ENCODE data around the gene MPV17. TPM values are rescaled to one million over a fixed set of nuclear protein-coding genes. Genes with fewer than 3 reads are reported as not detected.

Gene MPV17
- total and polyA plus RNA-seq, 2 of the 13 experiments (the other 11 are each of a cell fraction or from before 2014, with no cell fraction given), result 48.9 to 129 TPM

DNA sequence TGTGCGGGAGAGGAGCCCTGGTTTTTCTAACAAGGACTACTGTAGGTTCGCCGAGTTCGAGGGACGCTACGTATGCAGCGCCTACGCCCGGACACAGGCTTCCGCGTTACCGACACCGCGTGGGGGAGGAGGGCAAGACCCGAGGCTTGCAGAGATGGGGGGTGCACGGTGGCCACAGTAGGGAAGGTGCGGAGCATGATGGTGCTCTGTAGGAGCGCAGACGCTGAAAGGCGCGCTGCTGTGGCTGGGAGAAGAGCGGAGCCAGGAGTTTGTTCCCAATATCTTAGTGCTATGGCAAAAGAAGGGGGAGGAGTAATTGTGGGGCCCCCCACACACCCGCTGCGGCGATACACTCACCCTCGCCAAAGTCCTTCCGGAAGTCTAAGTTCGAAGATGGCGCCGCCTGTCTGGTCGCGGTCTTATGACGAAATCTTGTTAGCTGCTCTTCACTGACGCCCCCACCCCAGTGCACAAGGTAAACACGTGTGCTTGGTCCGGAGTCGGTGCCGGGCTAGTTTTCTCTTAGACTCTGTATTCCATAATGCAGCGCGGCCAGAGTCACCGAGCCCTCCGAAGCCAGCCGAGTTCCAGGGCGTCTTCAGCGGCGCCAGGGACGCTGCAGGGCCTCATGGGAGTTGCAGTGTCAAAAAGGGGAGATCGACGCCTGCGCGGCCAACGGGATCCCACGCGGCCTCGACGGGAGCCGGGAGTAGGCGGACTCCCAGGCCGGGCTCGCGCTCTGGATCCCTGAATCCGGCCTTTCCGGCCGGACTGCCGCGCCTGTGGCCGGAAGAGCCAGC is 33.7 kb upstream of the MPV17 start, which contains the start of gene GTF3C2 (continued):
- peak; percentile 85; the same call in 1 of the 2 replicates for TF ChIP-seq ZNF280D (CRISPR knock-in tag; IDR thresholded peaks at IDR 0.05)
- TF ChIP-seq ZC3H13 (CRISPR knock-in tag; IDR thresholded peaks at IDR 0.05), result peak; percentile 47
- TF ChIP-seq BRD4 (CRISPR knock-in tag; IDR thresholded peaks at IDR 0.05), result peak; percentile 95
- peak; percentile 51 for TF ChIP-seq SKIL (CRISPR knock-in tag; IDR thresholded peaks at IDR 0.05; ENCODE audit: borderline replicate concordance)
- TF ChIP-seq ZNF780A (CRISPR knock-in tag; IDR thresholded peaks at IDR 0.05), result peak; percentile 58; the same call in 1 of the 2 replicates
- peak; percentile 69 for TF ChIP-seq SKI (IDR thresholded peaks at IDR 0.05; ENCODE audit: partially characterized antibody)
- TF ChIP-seq, protein P1, sequence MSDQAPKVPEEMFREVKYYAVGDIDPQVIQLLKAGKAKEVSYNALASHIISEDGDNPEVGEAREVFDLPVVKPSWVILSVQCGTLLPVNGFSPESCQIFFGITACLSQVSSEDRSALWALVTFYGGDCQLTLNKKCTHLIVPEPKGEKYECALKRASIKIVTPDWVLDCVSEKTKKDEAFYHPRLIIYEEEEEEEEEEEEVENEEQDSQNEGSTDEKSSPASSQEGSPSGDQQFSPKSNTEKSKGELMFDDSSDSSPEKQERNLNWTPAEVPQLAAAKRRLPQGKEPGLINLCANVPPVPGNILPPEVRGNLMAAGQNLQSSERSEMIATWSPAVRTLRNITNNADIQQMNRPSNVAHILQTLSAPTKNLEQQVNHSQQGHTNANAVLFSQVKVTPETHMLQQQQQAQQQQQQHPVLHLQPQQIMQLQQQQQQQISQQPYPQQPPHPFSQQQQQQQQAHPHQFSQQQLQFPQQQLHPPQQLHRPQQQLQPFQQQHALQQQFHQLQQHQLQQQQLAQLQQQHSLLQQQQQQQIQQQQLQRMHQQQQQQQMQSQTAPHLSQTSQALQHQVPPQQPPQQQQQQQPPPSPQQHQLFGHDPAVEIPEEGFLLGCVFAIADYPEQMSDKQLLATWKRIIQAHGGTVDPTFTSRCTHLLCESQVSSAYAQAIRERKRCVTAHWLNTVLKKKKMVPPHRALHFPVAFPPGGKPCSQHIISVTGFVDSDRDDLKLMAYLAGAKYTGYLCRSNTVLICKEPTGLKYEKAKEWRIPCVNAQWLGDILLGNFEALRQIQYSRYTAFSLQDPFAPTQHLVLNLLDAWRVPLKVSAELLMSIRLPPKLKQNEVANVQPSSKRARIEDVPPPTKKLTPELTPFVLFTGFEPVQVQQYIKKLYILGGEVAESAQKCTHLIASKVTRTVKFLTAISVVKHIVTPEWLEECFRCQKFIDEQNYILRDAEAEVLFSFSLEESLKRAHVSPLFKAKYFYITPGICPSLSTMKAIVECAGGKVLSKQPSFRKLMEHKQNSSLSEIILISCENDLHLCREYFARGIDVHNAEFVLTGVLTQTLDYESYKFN (CRISPR knock-in tag; conservative IDR thresholded peaks at IDR 0.05), result peak; percentile 63; the same call in 1 of the 2 replicates
- TF ChIP-seq, protein P2, sequence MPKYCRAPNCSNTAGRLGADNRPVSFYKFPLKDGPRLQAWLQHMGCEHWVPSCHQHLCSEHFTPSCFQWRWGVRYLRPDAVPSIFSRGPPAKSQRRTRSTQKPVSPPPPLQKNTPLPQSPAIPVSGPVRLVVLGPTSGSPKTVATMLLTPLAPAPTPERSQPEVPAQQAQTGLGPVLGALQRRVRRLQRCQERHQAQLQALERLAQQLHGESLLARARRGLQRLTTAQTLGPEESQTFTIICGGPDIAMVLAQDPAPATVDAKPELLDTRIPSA (CRISPR knock-in tag; IDR thresholded peaks at IDR 0.05; ENCODE audit: borderline replicate concordance), result peak; percentile 91
- peak; percentile 95 for TF ChIP-seq GABPB1 (CRISPR knock-in tag; IDR thresholded peaks at IDR 0.05)
- no peak for TF ChIP-seq EZH2 (conservative IDR thresholded peaks at IDR 0.05; ENCODE audit: low read depth, low read length)
- TF ChIP-seq FOSL2 (CRISPR knock-in tag; IDR thresholded peaks at IDR 0.05), result peak; percentile 47
- 0 out of 2 replicates have a peak, but pooled peaks have one; percentile 25 for TF ChIP-seq ZNF549 (CRISPR knock-in tag; IDR thresholded peaks at IDR 0.05)
- peak; percentile 99 for TF ChIP-seq ZNF501 (CRISPR knock-in tag; IDR thresholded peaks at IDR 0.05)
- peak; percentile 32; the same call in 1 of the 2 replicates for TF ChIP-seq ARHGAP35 (CRISPR knock-in tag; IDR thresholded peaks at IDR 0.05; ENCODE audit: borderline replicate concordance)
- TF ChIP-seq ZNF775 (CRISPR knock-in tag; IDR thresholded peaks at IDR 0.05; ENCODE audit: borderline replicate concordance), result no peak
- TF ChIP-seq SALL1 (CRISPR knock-in tag; IDR thresholded peaks at IDR 0.05), result peak; percentile 83
- no peak for TF ChIP-seq TCF7L2 (IDR thresholded peaks at IDR 0.05; ENCODE audit: low read depth, low read length)

Data from HepG2 (cell line).